ENCODE results near the gene CROT.

DNA sequence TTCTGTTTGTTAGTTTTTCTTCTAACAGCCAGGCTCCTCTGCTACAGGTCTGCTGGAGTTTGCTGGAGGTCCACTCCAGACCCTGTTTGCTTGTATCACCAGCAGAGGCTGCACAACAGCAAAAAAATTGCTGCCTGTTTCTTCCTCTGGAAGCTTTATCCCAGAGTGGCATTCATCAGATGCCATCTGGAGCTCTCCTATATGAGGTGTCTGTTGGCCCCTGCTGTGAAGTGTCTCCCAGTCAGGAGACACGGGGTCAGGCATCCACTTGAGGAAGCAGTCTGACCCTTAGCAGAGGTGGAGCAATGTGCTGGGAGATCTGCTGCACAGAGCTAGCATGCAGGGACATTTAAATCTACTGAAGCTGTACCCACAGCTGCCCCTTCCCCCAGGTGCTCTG, 26.7 kb upstream of the CROT start:
- TF ChIP-seq, protein P1, sequence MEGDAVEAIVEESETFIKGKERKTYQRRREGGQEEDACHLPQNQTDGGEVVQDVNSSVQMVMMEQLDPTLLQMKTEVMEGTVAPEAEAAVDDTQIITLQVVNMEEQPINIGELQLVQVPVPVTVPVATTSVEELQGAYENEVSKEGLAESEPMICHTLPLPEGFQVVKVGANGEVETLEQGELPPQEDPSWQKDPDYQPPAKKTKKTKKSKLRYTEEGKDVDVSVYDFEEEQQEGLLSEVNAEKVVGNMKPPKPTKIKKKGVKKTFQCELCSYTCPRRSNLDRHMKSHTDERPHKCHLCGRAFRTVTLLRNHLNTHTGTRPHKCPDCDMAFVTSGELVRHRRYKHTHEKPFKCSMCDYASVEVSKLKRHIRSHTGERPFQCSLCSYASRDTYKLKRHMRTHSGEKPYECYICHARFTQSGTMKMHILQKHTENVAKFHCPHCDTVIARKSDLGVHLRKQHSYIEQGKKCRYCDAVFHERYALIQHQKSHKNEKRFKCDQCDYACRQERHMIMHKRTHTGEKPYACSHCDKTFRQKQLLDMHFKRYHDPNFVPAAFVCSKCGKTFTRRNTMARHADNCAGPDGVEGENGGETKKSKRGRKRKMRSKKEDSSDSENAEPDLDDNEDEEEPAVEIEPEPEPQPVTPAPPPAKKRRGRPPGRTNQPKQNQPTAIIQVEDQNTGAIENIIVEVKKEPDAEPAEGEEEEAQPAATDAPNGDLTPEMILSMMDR (IDR thresholded peaks at IDR 0.05), result no peak
- TF ChIP-seq POLR2A (IDR thresholded peaks at IDR 0.05), result no peak
